ENCODE data around the gene SASS6. TPM values are rescaled to one million over a fixed set of nuclear protein-coding genes. Genes with fewer than 3 reads are reported as not detected.

Gene SASS6
- total and polyA plus RNA-seq, 2 donors (not counting 3 experiments of a cell fraction or from before 2014, with no cell fraction given), result 0.44 to 7.3 TPM

DNA sequence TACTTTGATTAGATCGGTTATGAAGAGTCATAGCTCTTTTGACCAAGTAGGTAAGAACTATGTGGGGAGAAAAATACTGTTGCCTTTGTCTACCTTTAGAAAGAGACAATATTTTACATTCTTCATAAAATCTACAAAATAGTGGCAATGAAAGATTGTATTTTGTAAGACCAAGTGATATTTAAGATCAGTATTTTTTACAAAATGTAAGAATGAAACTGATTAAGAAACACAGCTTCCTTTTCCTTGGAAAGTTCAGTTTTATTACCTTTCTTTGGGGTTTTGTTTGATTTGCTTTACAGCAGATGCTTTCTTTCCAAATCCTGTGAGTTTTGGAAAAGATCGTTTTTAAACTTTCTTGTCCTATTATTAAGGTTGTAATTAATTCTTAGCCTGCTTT lies 93.1 kb downstream of the SASS6 start:
- ChIA-PET CTCF (interaction anchor here (0.8 to 1.3 kb wide), 3 partner anchors 8 to 829 kb away, joined by 3 to 6 read pairs (median 3); no protein-coding TSS in a partner anchor), POLR2A (no interaction called here)
- FAIRE-seq, result no peak
- Histone ChIP-seq H3K4me1 (ENCODE audit: control insufficient read depth, extremely low read depth, insufficient read depth, low read length) (peaks cover 24% of the 10 kb centered on the region), H3K36me3 (ENCODE audit: control insufficient read depth in 2 of 2, extremely low read depth in 1 of 2, insufficient read depth in 2 of 2, low read length in 2 of 2) (no peaks in the 10 kb centered on the region), H2AFZ (ENCODE audit: low read depth, low read length) (no peak overlapping the region), H3K27me3 (ENCODE audit: control insufficient read depth in 2 of 2, insufficient read depth in 2 of 2, low read length in 2 of 2) (no peaks in the 10 kb centered on the region), H3K9me3 (replicated peaks; ENCODE audit: control insufficient read depth, insufficient read depth, low read length) (no peaks in the 10 kb centered on the region), H3K4me3 (replicated peaks in 1 of 3; ENCODE audit: insufficient read depth in 1 of 3, low read depth in 1 of 3, low read length in 3 of 3) (peak overlapping the region; percentile 80 to 99 (median 95)), H3K9ac (replicated peaks; ENCODE audit: extremely low read depth, insufficient read depth, low read length) (peak overlapping the region; percentile 98), H3K4me2 (ENCODE audit: insufficient read depth, low read length) (peak overlapping the region; percentile 100), H3K9me1 (replicated peaks; ENCODE audit: control insufficient read depth, extremely low read depth, insufficient read depth, low read length) (no peaks in the 10 kb centered on the region), H4K20me1 (replicated peaks; ENCODE audit: control insufficient read depth, extremely low read depth, insufficient read depth, low read length) (no peaks in the 10 kb centered on the region), H3K79me2 (ENCODE audit: control insufficient read depth, insufficient read depth, low read length) (peaks cover 79% of the 10 kb centered on the region), H3K27ac (ENCODE audit: insufficient read depth, low read depth, low read length) (peak overlapping the region; percentile 96)
- dilution Hi-C loops (cut with MboI; ENCODE audit: extremely low pct_ligation_motif_present, low sequenced_read_pairs), result no loop called here
- peak; percentile 28 for DNase-seq (ENCODE audit: low read depth, low spot score)
- intact Hi-C loops (cut with micrococcal nuclease), result loop anchor here (1.0 to 10.0 kb wide), 5 partner anchors 227 to 828 kb away; partner anchors contain the start of gene RTCA
- BruUV-seq (replicated peaks), result no TSS peak
- TF ChIP-seq JUN (IDR thresholded peaks at IDR 0.05; ENCODE audit: borderline replicate concordance, insufficient read depth, insufficient read length, low read depth) (no peak), POLR2A (IDR thresholded peaks at IDR 0.05; ENCODE audit: low read depth, low read length) (no peak), FOS (IDR thresholded peaks at IDR 0.05; ENCODE audit: borderline replicate concordance, insufficient read depth, low read length) (no peak), EZH2 (IDR thresholded peaks at IDR 0.05; ENCODE audit: borderline replicate concordance, low read depth, low read length, severe bottlenecking) (no peak), GATA2 (IDR thresholded peaks at IDR 0.05; ENCODE audit: insufficient read depth, insufficient read length, low read depth, low read length) (no peak), MYC (IDR thresholded peaks at IDR 0.05; ENCODE audit: low read depth, low read length) (no peak), POLR2AphosphoS5 (IDR thresholded peaks at IDR 0.05; ENCODE audit: insufficient read depth, low read depth, low read length) (no peak)
- TF ChIP-seq, protein P1, sequence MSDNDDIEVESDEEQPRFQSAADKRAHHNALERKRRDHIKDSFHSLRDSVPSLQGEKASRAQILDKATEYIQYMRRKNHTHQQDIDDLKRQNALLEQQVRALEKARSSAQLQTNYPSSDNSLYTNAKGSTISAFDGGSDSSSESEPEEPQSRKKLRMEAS (IDR thresholded peaks at IDR 0.05; ENCODE audit: insufficient read depth, insufficient read length), result no peak
- TF ChIP-seq, protein P2, sequence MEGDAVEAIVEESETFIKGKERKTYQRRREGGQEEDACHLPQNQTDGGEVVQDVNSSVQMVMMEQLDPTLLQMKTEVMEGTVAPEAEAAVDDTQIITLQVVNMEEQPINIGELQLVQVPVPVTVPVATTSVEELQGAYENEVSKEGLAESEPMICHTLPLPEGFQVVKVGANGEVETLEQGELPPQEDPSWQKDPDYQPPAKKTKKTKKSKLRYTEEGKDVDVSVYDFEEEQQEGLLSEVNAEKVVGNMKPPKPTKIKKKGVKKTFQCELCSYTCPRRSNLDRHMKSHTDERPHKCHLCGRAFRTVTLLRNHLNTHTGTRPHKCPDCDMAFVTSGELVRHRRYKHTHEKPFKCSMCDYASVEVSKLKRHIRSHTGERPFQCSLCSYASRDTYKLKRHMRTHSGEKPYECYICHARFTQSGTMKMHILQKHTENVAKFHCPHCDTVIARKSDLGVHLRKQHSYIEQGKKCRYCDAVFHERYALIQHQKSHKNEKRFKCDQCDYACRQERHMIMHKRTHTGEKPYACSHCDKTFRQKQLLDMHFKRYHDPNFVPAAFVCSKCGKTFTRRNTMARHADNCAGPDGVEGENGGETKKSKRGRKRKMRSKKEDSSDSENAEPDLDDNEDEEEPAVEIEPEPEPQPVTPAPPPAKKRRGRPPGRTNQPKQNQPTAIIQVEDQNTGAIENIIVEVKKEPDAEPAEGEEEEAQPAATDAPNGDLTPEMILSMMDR (IDR thresholded peaks at IDR 0.05; ENCODE audit: extremely low read depth in 1 of 2, insufficient read depth in 1 of 2, low read depth in 1 of 2, low read length in 2 of 2), result no peak
